Measurements from ENCODE around the gene A4GALT. TPM values are rescaled to one million over a fixed set of nuclear protein-coding genes. Genes with fewer than 3 reads are reported as not detected.
A peak's percentile ranks its signal among the peaks of the same experiment; 100 is the strongest.

A4GALT gene
- total RNA-seq, 4 donors from 2014 or later = 6.2 to 17.3 (median 9.1) TPM

- Histone ChIP-seq H3K36me3 (peaks cover 0 to 6% (median 0%) of the 10 kb centered on the region in 3 donors), H3K9me3 (no peaks in the 10 kb centered on the region), H3K27me3 (no peaks in the 10 kb centered on the region), H3K27ac (peak overlapping the region in 3 of 4 donors; percentile 25 to 60 (median 43)), H3K4me1 (peaks cover 0 to 20% (median 9%) of the 10 kb centered on the region in 4 donors), H3K4me3 (peak overlapping the region in 1 of 4 donors; percentile 12)
- TF ChIP-seq CTCF (IDR thresholded peaks at IDR 0.05) (peak in 2 of 6 experiments; percentile 13 to 19), POLR2A (IDR thresholded peaks at IDR 0.05) (no peak)
- peak in 2 of 3 donors; percentile 68 to 75 for DNase-seq
Measured at GRCh38 chr22:42692239-42693054, 28.2 kb downstream of the A4GALT start.

- peaks cover 0 to 6% (median 0%) of the 10 kb centered on the region in 3 donors for H3K36me3 ChIP-seq
- TF ChIP-seq CTCF (IDR thresholded peaks at IDR 0.05) = no peak
- TF ChIP-seq POLR2A (IDR thresholded peaks at IDR 0.05) = no peak
- H3K4me3 ChIP-seq = no peak overlapping the region
- peaks cover 0 to 21% (median 9%) of the 10 kb centered on the region in 4 donors for H3K4me1 ChIP-seq
- H3K9me3 ChIP-seq = no peaks in the 10 kb centered on the region
- no peak for DNase-seq
- no peaks in the 10 kb centered on the region for H3K27me3 ChIP-seq
- peak overlapping the region in 2 of 4 donors; percentile 5 to 26 for H3K27ac ChIP-seq
Measured at GRCh38 chr22:42691440-42691839, 29.2 kb downstream of the A4GALT start.

GRCh38 chr22:42688241-42689211 is 32.1 kb downstream of the A4GALT start:
- peaks cover 0 to 6% (median 0%) of the 10 kb centered on the region in 3 donors for H3K36me3 ChIP-seq
- H3K27ac ChIP-seq = peak overlapping the region; percentile 52 to 89 (median 69)
- no peaks in the 10 kb centered on the region for H3K27me3 ChIP-seq
- H3K9me3 ChIP-seq = no peaks in the 10 kb centered on the region
- H3K4me1 ChIP-seq = peaks cover 0 to 43% (median 9%) of the 10 kb centered on the region in 4 donors
- TF ChIP-seq POLR2A (IDR thresholded peaks at IDR 0.05) (peak in 1 of 2 donors; percentile 13), CTCF (IDR thresholded peaks at IDR 0.05) (no peak)
- no peak overlapping the region for H3K4me3 ChIP-seq
- peak in 2 of 3 donors; percentile 39 to 82 for DNase-seq

GRCh38 chr22:42686756-42687491 is 33.7 kb downstream of the A4GALT start:
- Histone ChIP-seq H3K36me3 (no peaks in the 10 kb centered on the region), H3K27ac (peak overlapping the region in 3 of 4 donors; percentile 36 to 89 (median 78)), H3K4me1 (peaks cover 0 to 57% (median 8%) of the 10 kb centered on the region in 4 donors), H3K9me3 (no peaks in the 10 kb centered on the region), H3K4me3 (no peak overlapping the region), H3K27me3 (no peaks in the 10 kb centered on the region)
- no peak for TF ChIP-seq POLR2A (IDR thresholded peaks at IDR 0.05)
- no peak for TF ChIP-seq CTCF (IDR thresholded peaks at IDR 0.05)
- DNase-seq = no peak
